Measurements from ENCODE around the gene KCNH4.
A peak's percentile ranks its signal among the peaks of the same experiment; 100 is the strongest.

KCNH4 gene

GRCh38 chr17:42111871-42112551 is 68.9 kb downstream of the KCNH4 start:
- H3K9me3 ChIP-seq (ENCODE audit: control insufficient read depth, insufficient read depth, low read length) = no peaks in the 10 kb centered on the region
- H3K79me2 ChIP-seq (ENCODE audit: control insufficient read depth, low read length) = no peaks in the 10 kb centered on the region
- TF ChIP-seq CTCF (IDR thresholded peaks at IDR 0.05; ENCODE audit: low read depth, low read length, poor library complexity, severe bottlenecking) (no peak), EZH2phosphoT487 (IDR thresholded peaks at IDR 0.05; ENCODE audit: borderline replicate concordance, low read length) (no peak)
- peaks cover 49% of the 10 kb centered on the region for H3K4me1 ChIP-seq (ENCODE audit: control insufficient read depth, low read length)
- no peaks in the 10 kb centered on the region for H4K20me1 ChIP-seq (ENCODE audit: control insufficient read depth, insufficient read depth, low read depth, low read length)
- H3K36me3 ChIP-seq (ENCODE audit: control insufficient read depth, low read length) = peaks cover 35% of the 10 kb centered on the region
- peaks cover 5% of the 10 kb centered on the region; the same call in 1 of the 2 replicates for H3F3A ChIP-seq (ENCODE audit: control insufficient read depth, insufficient read depth)
- peak overlapping the region; percentile 69 for H3K4me3 ChIP-seq (ENCODE audit: low read length)
- H3K27ac ChIP-seq (ENCODE audit: low read depth, low read length) = peak overlapping the region; percentile 34; the same call in 1 of the 2 replicates
- no peaks in the 10 kb centered on the region for H3K9me2 ChIP-seq (replicated peaks; ENCODE audit: control insufficient read depth, low read length)
- no peaks in the 10 kb centered on the region for H3K27me3 ChIP-seq (ENCODE audit: control insufficient read depth, low read length)
- peak overlapping the region; percentile 93 for H3K4me2 ChIP-seq (ENCODE audit: low read length)

GRCh38 chr17:42111265-42111636 is 69.7 kb downstream of the KCNH4 start:
- peaks cover 44% of the 10 kb centered on the region for H3K4me1 ChIP-seq (ENCODE audit: control insufficient read depth, low read length)
- no peak overlapping the region for H3K4me2 ChIP-seq (ENCODE audit: low read length)
- no peaks in the 10 kb centered on the region for H4K20me1 ChIP-seq (ENCODE audit: control insufficient read depth, insufficient read depth, low read depth, low read length)
- no peaks in the 10 kb centered on the region for H3K79me2 ChIP-seq (ENCODE audit: control insufficient read depth, low read length)
- H3K36me3 ChIP-seq (ENCODE audit: control insufficient read depth, low read length) = peaks cover 30% of the 10 kb centered on the region
- H3K27ac ChIP-seq (ENCODE audit: low read depth, low read length) = no peak overlapping the region
- H3K9me3 ChIP-seq (ENCODE audit: control insufficient read depth, insufficient read depth, low read length) = no peaks in the 10 kb centered on the region
- no peaks in the 10 kb centered on the region for H3K27me3 ChIP-seq (ENCODE audit: control insufficient read depth, low read length)
- TF ChIP-seq CTCF (IDR thresholded peaks at IDR 0.05; ENCODE audit: low read depth, low read length, poor library complexity, severe bottlenecking) = no peak
- no peak for TF ChIP-seq EZH2phosphoT487 (IDR thresholded peaks at IDR 0.05; ENCODE audit: borderline replicate concordance, low read length)
- H3K9me2 ChIP-seq (replicated peaks; ENCODE audit: control insufficient read depth, low read length) = no peaks in the 10 kb centered on the region
- no peak overlapping the region for H3K4me3 ChIP-seq (ENCODE audit: low read length)
- peaks cover 5% of the 10 kb centered on the region; the same call in 1 of the 2 replicates for H3F3A ChIP-seq (ENCODE audit: control insufficient read depth, insufficient read depth)

- Histone ChIP-seq H3K27me3 (ENCODE audit: control insufficient read depth, low read length) (no peaks in the 10 kb centered on the region), H3K4me2 (ENCODE audit: low read length) (no peak overlapping the region), H3K4me3 (ENCODE audit: low read length) (no peak overlapping the region), H3F3A (ENCODE audit: control insufficient read depth, insufficient read depth) (peaks cover 5% of the 10 kb centered on the region; the same call in 1 of the 2 replicates), H3K27ac (ENCODE audit: low read depth, low read length) (no peak overlapping the region), H3K9me3 (ENCODE audit: control insufficient read depth, insufficient read depth, low read length) (no peaks in the 10 kb centered on the region), H3K9me2 (replicated peaks; ENCODE audit: control insufficient read depth, low read length) (no peaks in the 10 kb centered on the region), H3K36me3 (ENCODE audit: control insufficient read depth, low read length) (peaks cover 24% of the 10 kb centered on the region), H4K20me1 (ENCODE audit: control insufficient read depth, insufficient read depth, low read depth, low read length) (no peaks in the 10 kb centered on the region), H3K79me2 (ENCODE audit: control insufficient read depth, low read length) (no peaks in the 10 kb centered on the region), H3K4me1 (ENCODE audit: control insufficient read depth, low read length) (peaks cover 37% of the 10 kb centered on the region)
- TF ChIP-seq EZH2phosphoT487 (IDR thresholded peaks at IDR 0.05; ENCODE audit: borderline replicate concordance, low read length) (no peak), CTCF (IDR thresholded peaks at IDR 0.05; ENCODE audit: low read depth, low read length, poor library complexity, severe bottlenecking) (no peak)
Observed at GRCh38 chr17:42110301-42111264, 70.4 kb downstream of the KCNH4 start.

Measured in DOHH2 (cell line).